HL-60/S4 (cell line): ENCODE data around the gene KCNK10.

ENCODE experiments used
- in situ Hi-C: fragments of 300-500 bp; cut with MboI; formaldehyde crosslinking; loops from 2 replicates; pipeline ENCODE4 v1.14.3; 2022; ENCODE audit warnings: low sequenced_read_pairs

Gene KCNK10

GRCh38 chr14:88188745-88189416, 134.2 kb downstream of the KCNK10 start:
- in situ Hi-C loops: no loop called here

GRCh38 chr14:88185843-88186242, 137.2 kb downstream of the KCNK10 start:
- in situ Hi-C loops: no loop called here

- in situ Hi-C loops: no loop called here
These were observed 138.1 kb downstream of the KCNK10 start for GRCh38 chr14:88184956-88185355.

GRCh38 chr14:88181072-88181471, 142.0 kb downstream of the KCNK10 start:
- in situ Hi-C loops: no loop called here

- in situ Hi-C loops: no loop called here
These were observed 143.4 kb downstream of the KCNK10 start for GRCh38 chr14:88179716-88180115.

- in situ Hi-C loops: loop anchor here (25.0 kb wide), 1 partner anchor 158 kb away; the partner anchor contains the start of gene GPR65
These were observed 152.7 kb downstream of the KCNK10 start for GRCh38 chr14:88170333-88170732.

- in situ Hi-C loops: loop anchor here (25.0 kb wide), 1 partner anchor 156 kb away; the partner anchor contains the start of gene GPR65
These were observed 154.4 kb downstream of the KCNK10 start for GRCh38 chr14:88168498-88169165.

GRCh38 chr14:88168025-88168424, 155.0 kb downstream of the KCNK10 start:
- in situ Hi-C loops: loop anchor here (25.0 kb wide), 1 partner anchor 156 kb away; the partner anchor contains the start of gene GPR65

GRCh38 chr14:88166616-88167015, 156.5 kb downstream of the KCNK10 start:
- in situ Hi-C loops: loop anchor here (25.0 kb wide), 1 partner anchor 154 kb away; the partner anchor contains the start of gene GPR65

GRCh38 chr14:88164906-88165534, 158.0 kb downstream of the KCNK10 start:
- in situ Hi-C loops: loop anchor here (25.0 kb wide), 1 partner anchor 153 kb away; the partner anchor contains the start of gene GPR65

- in situ Hi-C loops: loop anchor here (25.0 kb wide), 1 partner anchor 151 kb away; the partner anchor contains the start of gene GPR65
These were observed 159.3 kb downstream of the KCNK10 start for GRCh38 chr14:88163731-88164255.

- in situ Hi-C loops: loop anchor here (25.0 kb wide), 1 partner anchor 144 kb away; the partner anchor contains the start of gene GPR65
These were observed 166.9 kb downstream of the KCNK10 start for GRCh38 chr14:88156127-88156526.

GRCh38 chr14:88154926-88155325, 168.1 kb downstream of the KCNK10 start:
- in situ Hi-C loops: loop anchor here (25.0 kb wide), 1 partner anchor 143 kb away; the partner anchor contains the start of gene GPR65

- in situ Hi-C loops: loop anchor here (25.0 kb wide), 1 partner anchor 142 kb away; the partner anchor contains the start of gene GPR65
These were observed 168.7 kb downstream of the KCNK10 start for GRCh38 chr14:88154321-88154720.

GRCh38 chr14:88146881-88147649, 176.0 kb downstream of the KCNK10 start:
- in situ Hi-C loops: no loop called here

GRCh38 chr14:88143810-88144209, 179.3 kb downstream of the KCNK10 start:
- in situ Hi-C loops: no loop called here

- in situ Hi-C loops: no loop called here
These were observed 180.1 kb downstream of the KCNK10 start for GRCh38 chr14:88142997-88143396.

GRCh38 chr14:88140874-88141273, 182.2 kb downstream of the KCNK10 start:
- in situ Hi-C loops: no loop called here

GRCh38 chr14:88137327-88137726, 185.7 kb downstream of the KCNK10 start:
- in situ Hi-C loops: no loop called here
